Endometrial microvascular endothelial cells (primary cell): ENCODE data around the gene ELAVL3. TPM values are rescaled to one million over a fixed set of nuclear protein-coding genes. Genes with fewer than 3 reads are reported as not detected.
"Not testable (repeated sequence)": the region's sequence is repeated elsewhere in the genome, so short reads cannot be mapped to it uniquely, and the experiment has no call there.

Experiments
- in situ Hi-C: cut with HindIII; loops from 2 replicates; pipeline ENCODE4 v1.10.0; 2017; ENCODE audit warnings: low sequenced_read_pairs, low pct_unique_long_range_greater_than_20kb; ENCODE audit errors: inconsistent ontology term
- total RNA-seq: library from RNA; depleted of rRNA; stranded (reverse); fragments of >200 nt; gene quantifications from one replicate; pipeline ENCODE4 v1.2.3, GENCODE V29; 2015; ENCODE audit errors: inconsistent ontology term

The ELAVL3 gene
- total RNA-seq, 1 donor from 2014 or later: 7.3 TPM

DNA sequence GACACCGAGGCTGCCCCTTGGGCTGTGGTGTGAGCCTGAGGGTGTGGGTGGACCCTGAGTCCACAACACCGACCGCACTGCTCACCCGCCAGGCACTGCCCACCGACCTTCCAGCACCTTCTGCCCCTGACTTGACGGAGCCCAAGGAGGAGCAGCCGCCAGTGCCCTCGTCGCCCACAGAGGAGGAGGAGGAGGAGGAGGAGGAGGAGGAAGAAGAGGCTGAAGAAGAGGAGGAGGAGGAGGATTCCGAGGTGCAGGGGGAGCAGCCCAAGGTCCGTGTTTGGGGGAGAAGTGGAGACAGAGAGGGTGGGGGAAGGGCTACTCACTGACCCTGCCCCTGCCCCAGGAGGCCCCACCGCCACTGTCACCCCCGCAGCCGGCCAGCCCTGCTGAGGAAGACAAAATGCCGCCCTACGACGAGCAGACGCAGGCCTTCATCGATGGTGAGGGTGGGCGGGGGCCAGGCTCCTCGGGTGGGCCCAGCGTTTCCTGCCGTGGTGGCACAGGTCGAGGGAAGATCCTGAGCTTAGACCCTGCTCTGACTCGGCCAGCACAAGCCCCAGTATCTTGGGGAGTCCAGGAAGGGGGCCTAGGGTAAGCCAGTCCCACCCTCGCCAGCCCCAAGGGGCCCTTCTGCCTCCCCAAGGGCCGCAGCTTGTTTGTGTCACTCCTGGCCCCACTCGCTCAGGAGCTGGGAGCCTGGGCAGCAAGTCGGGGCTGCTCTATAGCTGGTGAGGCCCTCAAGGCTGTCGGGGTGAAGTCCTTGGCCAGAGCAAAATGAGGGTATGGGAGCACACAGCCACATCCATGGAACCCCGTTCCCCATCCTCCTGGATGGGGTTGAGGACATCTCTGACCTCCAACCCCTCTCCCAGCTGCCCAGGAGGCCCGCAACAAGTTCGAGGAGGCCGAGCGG lies 33.2 kb downstream of the ELAVL3 start:
- in situ Hi-C loops: no loop called here

DNA sequence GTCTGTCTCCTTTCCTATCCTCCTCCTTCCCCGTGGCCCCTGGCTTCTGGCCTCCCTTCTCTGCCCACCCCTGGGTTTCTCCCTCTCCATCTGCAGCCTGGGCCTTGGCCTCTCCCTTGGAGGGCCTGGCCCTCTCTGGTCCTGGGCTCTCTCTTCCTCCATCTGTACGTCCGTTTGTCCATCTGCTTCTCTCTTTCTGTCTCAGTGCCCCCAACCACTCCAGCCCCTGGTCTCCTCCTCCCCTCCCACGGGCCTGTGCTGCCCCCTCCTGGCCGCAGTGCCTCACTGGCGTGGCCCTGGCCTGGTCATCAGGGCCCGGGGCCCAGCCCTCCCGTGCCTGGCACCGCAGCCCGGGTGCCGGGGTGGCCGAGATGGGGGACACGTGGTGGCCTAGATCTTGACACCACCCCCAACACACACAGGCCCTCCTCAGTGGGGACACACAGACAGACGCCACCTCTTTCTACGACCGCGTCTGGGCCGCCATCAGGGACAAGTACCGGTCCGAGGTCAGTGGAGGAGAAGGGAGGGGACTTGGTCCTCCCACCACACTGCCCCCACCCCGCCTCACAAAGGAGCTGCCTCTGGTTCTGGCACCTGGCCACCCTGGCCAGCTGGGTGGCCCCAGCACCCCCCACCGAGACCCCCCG lies 34.1 kb downstream of the ELAVL3 start:
- in situ Hi-C loops: no loop called here

DNA sequence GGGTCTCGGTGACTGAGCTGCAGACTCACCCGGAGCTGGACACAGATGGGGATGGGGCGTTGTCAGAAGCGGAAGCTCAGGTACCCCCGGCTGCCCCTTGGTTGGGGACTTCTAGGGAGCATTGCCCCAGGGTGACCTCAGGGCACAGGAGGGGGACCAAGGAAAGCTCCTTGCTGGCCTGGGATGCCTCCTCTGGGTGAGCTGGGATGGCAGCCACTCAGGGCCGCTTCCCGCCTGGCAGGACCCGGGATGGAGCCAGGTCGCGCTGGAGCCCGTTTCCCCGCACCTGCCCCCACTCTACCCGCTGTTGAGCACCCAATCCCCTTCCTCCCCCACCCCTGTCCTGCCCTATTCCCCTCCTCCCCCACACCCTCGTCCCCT lies 34.6 kb downstream of the ELAVL3 start:
- in situ Hi-C loops: no loop called here

DNA sequence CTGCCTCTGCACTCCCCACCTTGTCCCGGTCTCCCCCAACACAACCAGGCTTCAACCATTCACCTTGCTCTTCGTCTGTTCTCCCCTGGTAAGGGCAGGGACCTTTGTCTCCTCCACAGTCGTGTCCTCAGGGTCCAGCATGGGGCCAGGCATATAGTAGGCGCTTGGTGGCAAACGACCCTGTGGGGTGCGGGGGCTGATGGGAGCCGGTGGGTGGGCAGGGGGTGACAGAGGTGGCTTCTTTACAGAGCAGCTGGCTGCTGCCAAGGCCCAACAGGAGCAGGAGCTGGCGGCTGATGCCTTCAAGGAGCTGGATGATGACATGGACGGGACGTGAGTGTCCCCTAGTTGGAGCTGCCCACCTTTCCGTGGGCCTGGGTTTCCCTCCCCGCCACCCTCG lies 35.7 kb downstream of the ELAVL3 start:
- in situ Hi-C loops: no loop called here

DNA sequence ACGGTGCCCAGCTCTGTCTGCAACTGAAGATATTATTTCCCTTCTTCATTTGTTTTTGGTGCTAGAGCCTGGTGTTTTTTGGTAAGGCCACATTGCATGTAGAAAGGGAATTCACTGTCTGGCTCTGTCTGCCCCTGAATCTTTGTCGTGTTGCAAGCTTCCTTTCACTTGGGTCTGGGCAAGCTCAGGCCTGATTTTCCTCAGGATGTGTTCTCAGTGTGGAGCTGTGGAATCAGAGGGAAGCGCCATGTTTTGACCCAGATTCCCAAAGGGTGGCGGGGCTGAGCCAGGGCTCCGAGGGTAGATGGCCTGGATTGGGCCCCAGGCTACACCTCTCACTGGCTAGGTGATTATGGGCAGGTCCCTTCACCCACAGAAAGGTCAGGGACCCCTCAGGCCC lies 36.8 kb downstream of the ELAVL3 start:
- in situ Hi-C loops: no loop called here

DNA sequence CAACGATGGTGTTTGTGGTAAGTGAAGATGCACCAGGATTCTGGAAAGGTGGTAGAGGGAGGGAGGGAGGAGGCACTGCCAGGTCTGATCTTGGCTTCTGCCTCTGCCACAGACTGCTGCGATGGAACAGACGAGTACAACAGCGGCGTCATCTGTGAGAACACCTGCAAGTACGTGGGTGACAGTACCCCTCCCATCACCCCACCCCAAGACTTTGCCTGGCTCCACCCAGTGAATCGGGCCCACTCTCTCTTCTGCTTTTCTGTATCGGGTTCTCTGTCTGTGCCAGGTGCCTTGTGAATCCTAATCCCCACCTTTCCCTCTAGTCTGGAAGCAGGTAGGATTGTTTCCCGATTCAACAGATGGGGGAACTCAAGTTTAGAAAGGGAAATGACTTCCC lies 42.9 kb downstream of the ELAVL3 start:
- in situ Hi-C loops: no loop called here

DNA sequence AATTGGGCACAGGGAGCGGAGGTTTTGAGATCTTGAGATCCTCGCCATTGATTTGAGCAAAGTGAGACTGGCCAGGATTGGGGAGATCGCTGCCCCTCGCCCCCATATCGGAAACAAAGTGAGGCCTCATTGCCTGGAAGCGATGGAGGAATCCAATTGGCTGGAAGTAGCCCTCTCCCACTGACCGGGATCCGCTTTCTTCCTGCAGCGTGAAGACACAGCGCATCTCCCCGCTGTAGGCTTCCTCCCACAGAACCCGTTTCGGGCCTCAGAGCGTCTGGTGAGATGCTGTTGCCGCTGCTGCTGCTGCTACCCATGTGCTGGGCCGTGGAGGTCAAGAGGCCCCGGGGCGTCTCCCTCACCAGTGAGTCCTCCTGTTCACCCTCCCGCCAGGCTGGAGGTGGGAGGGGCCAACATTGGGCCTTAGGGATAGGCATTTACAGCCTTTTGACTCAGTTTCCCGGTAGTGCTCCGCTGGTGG lies 45.0 kb downstream of the ELAVL3 start:
- in situ Hi-C loops: no loop called here

DNA sequence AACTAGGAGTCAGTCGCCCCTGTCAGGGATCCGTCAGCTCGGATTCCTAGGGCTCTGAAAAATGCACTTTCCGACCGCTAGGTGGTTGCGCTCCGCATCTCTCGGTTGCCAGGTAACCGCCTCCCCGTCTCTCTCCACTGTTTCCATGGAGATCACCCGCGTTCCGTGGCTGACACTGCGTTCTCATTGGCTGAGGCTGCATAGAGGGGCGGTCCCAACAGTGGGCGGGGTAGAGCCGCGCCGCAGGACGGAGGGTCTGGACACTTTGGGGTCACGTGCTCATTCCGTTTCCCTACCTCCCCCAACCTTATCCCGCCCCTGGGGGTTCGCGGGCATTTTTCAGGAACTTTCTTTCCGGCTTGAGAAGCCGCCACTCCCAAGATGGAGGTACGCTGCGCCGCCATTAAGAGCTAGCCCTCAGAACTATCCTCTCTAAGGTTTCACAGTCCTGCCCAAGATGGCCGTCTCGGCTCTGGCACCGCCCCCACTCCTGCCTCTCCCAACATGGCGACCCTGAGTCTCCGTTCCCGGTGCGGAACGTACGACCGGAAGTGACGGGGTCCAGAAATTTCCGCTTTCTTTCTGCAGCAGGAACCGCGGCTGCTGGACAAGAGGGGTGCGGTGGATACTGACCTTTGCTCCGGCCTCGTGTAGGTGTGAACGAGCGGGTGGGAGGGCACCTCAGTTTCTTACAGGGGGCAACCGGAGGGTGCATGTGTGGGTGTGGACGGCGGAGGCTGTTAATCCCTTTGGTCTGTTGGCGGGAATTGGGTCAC lies 45.6 kb downstream of the ELAVL3 start, which contains the start of the genes ODAD3 and PRKCSH:
ODAD3 (minus strand) TSS at position 65 of the 776 bp plus-strand sequence. CDS start 105 bp downstream, outside the sequence.
PRKCSH (plus strand) TSS at position 579 of the 776 bp plus-strand sequence. CDS start 483 bp downstream, outside the sequence.
- in situ Hi-C loops: no loop called here

DNA sequence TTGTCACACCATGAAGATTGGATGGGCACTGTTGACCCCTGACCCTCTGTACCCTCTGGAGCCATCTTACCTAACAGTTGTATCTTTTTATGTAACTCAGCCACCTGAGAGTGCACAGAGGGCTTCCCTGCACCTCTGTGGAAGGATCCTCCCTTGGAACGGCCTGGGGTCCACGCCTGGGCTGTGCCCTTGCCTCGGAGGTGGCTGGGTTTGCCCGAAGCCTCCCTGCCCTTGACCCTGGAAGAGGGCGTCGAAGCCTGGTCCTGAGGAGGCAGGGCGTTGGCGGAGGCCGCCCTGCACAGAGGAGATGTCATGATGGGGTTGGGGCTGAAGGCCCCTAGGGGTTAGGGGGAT lies 46.2 kb downstream of the ELAVL3 start:
- in situ Hi-C loops: no loop called here

DNA sequence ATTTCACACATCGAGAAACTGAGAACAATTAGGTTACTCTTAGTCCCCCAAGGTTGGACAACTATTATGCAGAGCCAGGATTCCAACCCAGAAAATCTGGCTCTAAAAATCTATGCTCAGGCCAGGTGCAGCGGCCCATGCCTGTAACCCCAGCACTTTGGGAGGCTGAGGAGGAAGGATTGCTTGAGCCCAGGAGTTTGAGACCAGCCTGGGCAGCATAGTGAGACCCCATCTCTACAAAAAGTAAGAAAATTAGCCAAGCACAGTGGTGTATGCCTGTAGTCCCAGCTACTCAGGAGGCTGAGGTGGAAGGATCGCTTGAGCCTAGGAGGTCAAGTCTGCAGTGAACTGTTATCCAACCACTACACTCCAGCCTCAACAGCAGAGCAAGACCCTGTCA lies 47.3 kb downstream of the ELAVL3 start:
- in situ Hi-C loops: not testable (repeated sequence)

DNA sequence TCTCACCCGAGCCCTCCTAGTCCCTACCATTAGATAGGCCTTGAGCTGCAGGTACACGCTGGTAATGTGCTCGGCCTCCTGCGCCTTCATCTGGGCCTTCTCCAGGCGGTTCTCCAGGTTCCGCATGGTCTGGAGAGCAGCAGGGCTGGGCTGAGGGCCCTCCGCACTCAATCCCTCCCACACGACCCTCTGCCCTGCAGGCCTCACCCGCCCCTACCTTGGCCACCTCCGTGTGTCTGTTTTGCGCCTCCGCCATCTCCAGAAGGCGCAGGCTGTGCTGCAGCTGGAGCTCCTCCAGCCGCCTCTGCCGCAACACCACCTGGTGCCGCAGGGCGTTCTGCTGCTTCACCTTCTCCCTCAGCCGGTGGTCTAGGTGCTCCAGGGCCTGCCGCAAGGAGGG lies 54.2 kb downstream of the ELAVL3 start:
- in situ Hi-C loops: no loop called here

DNA sequence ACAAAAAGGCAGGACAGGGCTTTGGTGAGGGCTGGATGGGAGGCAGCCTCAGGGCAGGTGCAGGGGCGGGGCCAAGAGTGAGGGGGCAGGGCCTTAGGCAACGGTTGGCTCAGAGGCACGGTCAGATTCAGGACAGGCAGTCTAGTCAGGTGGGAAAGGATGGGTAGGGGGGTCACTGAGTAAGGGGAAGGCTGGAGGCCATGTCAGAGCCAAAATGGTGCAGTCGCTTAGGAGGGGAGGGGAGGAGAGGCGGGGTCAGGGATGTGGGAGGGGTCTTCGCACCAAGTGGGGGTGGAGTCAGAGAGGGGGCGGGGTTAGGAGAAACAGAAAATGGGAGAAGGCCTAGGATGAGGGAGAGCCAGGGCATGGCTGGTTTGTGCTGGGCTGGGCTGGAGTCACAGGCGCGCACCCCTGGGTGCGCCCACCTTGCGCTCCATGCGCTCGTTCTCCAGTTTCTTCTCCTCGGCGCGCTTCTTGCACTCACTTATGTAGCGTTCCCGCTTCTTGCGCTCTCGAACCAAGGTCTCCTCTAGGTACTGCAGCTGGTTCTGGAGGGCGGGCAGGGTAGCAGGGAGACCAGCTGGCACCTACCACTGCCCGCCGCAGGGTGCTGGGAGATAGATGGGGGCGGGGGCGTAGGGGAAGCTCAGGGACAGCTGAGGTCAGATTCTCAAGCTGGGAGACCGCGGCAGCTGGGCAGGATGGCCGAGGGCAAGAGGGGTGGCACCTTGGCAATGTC lies 55.0 kb downstream of the ELAVL3 start:
- in situ Hi-C loops: no loop called here

DNA sequence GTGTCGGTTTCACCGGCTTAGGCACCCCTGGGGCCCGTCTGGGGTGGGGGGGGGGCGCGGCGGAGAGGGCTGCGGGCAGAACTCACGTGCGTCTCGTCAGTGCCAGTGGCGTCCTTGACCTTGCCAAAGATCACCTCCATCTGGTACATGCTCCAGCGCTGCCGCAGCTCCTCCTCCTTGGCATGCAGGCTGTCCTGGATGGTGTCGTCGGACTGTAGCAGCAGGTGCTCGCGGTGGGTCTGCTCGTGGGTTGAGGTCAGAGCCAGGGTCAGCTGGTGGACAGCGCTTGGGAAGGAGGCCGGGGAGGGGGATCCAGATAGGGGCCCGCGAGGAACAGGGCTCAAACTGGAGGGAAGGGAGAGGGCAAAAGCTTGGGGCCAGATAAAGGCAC lies 57.1 kb downstream of the ELAVL3 start:
- in situ Hi-C loops: no loop called here

DNA sequence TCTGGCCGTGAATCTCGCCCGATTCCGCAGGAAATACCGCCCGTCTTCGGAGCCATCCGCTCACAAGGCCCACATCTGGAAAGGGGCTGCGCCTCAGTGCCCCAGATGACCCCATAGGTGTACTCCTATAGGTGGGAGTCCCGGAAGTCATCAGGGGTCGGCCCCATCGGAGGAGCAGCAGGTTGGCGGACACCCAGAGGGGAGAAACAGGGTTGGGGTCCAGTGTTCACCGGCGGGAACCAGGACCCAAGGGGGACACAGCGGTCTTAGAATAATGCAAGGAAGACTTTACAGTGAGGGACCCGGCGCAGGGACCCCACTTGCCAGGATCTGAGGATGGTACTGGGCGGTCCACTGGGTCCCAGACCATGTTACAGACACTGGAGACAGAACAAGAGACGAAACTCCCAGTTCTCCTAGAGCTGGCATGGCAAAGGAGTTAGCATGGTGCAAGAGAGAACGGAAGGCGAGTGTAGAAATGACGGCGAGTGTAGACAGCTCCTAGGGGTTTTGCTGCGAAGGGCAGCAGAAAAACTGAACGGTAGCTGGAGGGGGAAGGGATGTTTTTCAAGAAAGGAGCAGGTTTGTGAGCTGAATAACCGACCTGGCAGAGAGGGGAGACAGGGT lies 57.6 kb downstream of the ELAVL3 start:
- in situ Hi-C loops: no loop called here

DNA sequence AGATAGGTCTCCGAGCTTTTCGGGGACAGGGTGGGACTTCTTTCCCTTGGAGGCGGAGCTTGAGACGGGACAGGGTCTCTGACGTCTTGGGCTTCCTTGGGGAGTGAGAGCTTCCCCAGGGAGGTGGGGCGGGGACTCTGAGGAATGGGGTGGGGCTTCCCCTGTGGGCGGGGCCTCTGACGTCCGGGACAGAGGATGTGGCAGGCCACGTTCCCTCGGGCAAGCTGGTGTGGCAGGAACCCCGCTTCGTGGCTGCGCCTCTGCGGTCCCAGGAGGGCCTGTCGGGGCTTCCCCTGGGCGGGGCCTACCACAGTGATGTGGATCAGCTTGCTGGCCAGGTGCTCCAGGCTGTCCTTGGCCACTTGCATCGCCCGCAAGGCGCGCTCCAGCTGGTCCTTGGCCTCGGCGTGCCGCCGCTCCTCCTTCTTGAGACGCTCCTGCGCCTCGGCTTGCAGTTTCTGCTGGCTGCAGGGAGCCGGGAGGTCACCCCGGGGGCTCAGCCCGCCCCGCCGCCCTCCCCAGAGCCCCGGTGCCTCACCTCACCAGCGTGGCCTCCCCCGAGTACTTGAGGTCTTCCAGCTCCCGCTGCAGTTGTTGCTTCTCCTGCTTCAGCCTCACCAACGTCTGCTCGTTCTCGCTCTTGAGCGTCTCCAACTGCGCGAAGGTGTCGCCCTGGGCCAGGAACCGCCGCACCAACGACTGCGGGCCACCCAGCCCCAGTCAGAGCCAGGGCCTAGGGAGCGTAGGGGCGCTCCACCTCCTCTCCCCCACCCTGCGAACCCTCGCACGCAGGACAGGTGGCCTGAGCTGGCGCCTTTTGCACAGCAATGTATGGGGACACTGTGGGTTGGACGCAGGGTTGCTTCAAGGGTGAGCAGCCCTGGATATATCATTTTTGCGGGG lies 58.4 kb downstream of the ELAVL3 start:
- in situ Hi-C loops: no loop called here

DNA sequence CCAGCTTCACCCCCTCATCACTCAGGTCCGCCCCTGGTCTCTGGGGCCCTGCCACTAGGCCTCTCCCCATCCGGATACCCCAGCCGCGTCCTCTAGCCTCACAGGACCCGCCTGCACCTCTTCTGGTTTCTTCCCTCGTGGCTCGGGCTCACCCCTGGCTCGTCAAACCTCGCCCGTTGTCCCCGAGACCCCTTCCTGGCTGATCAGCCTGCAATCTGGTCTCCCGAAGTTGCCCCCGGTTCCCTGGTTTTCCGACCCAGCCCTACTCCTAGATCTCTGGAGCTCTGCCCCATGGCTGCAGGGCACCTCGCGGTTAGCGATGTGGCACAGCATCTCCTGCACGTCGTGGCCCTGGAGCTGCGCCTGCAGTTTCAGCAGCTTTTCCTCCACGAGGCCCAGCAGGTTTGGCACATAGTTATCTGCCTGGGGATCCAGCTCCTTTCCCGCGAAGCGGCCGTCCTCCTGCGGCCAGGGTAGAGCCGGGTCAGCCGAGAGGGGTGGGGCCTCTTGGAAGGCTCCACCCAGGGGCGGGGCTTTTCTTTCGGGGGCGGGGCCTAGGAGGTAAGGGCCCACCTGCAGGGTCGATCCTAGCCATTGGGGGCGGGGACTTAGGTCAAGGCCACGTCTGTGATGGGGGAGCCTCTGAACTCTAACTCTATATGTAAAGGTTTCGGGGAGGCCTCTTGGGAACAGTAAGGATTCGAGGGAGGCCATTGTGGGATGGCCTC lies 59.3 kb downstream of the ELAVL3 start:
- in situ Hi-C loops: no loop called here
